ENCODE measurements around the gene CYP1B1.

GRCh38 chr2:38107738-38108410 lies 31.9 kb upstream of the CYP1B1 start:
- TF ChIP-seq POLR2A (IDR thresholded peaks at IDR 0.05) (no peak), EP300 (IDR thresholded peaks at IDR 0.05) (no peak), CTCF (IDR thresholded peaks at IDR 0.05) (no peak), POLR2AphosphoS5 (IDR thresholded peaks at IDR 0.05) (no peak)

Data from suprapubic skin (tissue), 4 donors.